ENCODE data around the gene TPST1.

Gene TPST1

GRCh38 chr7:66185680-66186187 lies 19.4 kb upstream of the TPST1 start:
- H3K4me3 Mint-ChIP-seq = no peak overlapping the region
- no peak for TF ChIP-seq CTCF (IDR thresholded peaks at IDR 0.05)
- no peaks in the 10 kb centered on the region for H3K36me3 Mint-ChIP-seq (ENCODE audit: low read depth)
- H3K27ac Mint-ChIP-seq = no peak overlapping the region
- peaks cover 9% of the 10 kb centered on the region for H3K27me3 Mint-ChIP-seq (ENCODE audit: low read depth, poor library complexity)
- peaks cover 11% of the 10 kb centered on the region for H3K4me1 Mint-ChIP-seq
- no peak for DNase-seq
- peaks cover 29% of the 10 kb centered on the region for H3K9me3 Mint-ChIP-seq

GRCh38 chr7:66186991-66187390 lies 18.1 kb upstream of the TPST1 start:
- no peak overlapping the region for H3K27ac Mint-ChIP-seq
- H3K36me3 Mint-ChIP-seq (ENCODE audit: low read depth) = no peaks in the 10 kb centered on the region
- H3K4me1 Mint-ChIP-seq = peaks cover 11% of the 10 kb centered on the region
- H3K9me3 Mint-ChIP-seq = peaks cover 29% of the 10 kb centered on the region
- H3K4me3 Mint-ChIP-seq = no peak overlapping the region
- no peak for DNase-seq
- H3K27me3 Mint-ChIP-seq (ENCODE audit: low read depth, poor library complexity) = peaks cover 9% of the 10 kb centered on the region
- TF ChIP-seq CTCF (IDR thresholded peaks at IDR 0.05) = no peak

GRCh38 chr7:66187905-66188304 lies 17.2 kb upstream of the TPST1 start:
- Mint-ChIP-seq H3K27ac (no peak overlapping the region), H3K9me3 (peaks cover 29% of the 10 kb centered on the region), H3K27me3 (ENCODE audit: low read depth, poor library complexity) (peaks cover 9% of the 10 kb centered on the region), H3K4me3 (no peak overlapping the region), H3K36me3 (ENCODE audit: low read depth) (no peaks in the 10 kb centered on the region), H3K4me1 (peaks cover 11% of the 10 kb centered on the region)
- TF ChIP-seq CTCF (IDR thresholded peaks at IDR 0.05) = no peak
- no peak for DNase-seq

- H3K27ac Mint-ChIP-seq = no peak overlapping the region
- H3K4me1 Mint-ChIP-seq = peaks cover 10% of the 10 kb centered on the region
- no peak for TF ChIP-seq CTCF (IDR thresholded peaks at IDR 0.05)
- H3K4me3 Mint-ChIP-seq = no peak overlapping the region
- no peaks in the 10 kb centered on the region for H3K36me3 Mint-ChIP-seq (ENCODE audit: low read depth)
- no peak for DNase-seq
- peaks cover 10% of the 10 kb centered on the region for H3K27me3 Mint-ChIP-seq (ENCODE audit: low read depth, poor library complexity)
- peaks cover 28% of the 10 kb centered on the region for H3K9me3 Mint-ChIP-seq
Observed at GRCh38 chr7:66188645-66189044, 16.5 kb upstream of the TPST1 start.

- no peak overlapping the region for H3K4me3 Mint-ChIP-seq
- no peak for DNase-seq
- no peaks in the 10 kb centered on the region for H3K36me3 Mint-ChIP-seq (ENCODE audit: low read depth)
- no peak overlapping the region for H3K27ac Mint-ChIP-seq
- peaks cover 22% of the 10 kb centered on the region for H3K27me3 Mint-ChIP-seq (ENCODE audit: low read depth, poor library complexity)
- no peaks in the 10 kb centered on the region for H3K4me1 Mint-ChIP-seq
- H3K9me3 Mint-ChIP-seq = peaks cover 19% of the 10 kb centered on the region
- TF ChIP-seq CTCF (IDR thresholded peaks at IDR 0.05) = no peak
Observed at GRCh38 chr7:66189695-66190503, 15.2 kb upstream of the TPST1 start.

- no peaks in the 10 kb centered on the region for H3K36me3 Mint-ChIP-seq (ENCODE audit: low read depth)
- DNase-seq = no peak
- no peak for TF ChIP-seq CTCF (IDR thresholded peaks at IDR 0.05)
- H3K27me3 Mint-ChIP-seq (ENCODE audit: low read depth, poor library complexity) = peaks cover 28% of the 10 kb centered on the region
- H3K4me3 Mint-ChIP-seq = no peak overlapping the region
- H3K27ac Mint-ChIP-seq = no peak overlapping the region
- peaks cover 18% of the 10 kb centered on the region for H3K9me3 Mint-ChIP-seq
- H3K4me1 Mint-ChIP-seq = no peaks in the 10 kb centered on the region
Observed at GRCh38 chr7:66190504-66190857, 14.7 kb upstream of the TPST1 start.

Data from nephron progenitor cell (in vitro differentiated cells).